ENCODE data around the gene FAM177B. TPM values are rescaled to one million over a fixed set of nuclear protein-coding genes. Genes with fewer than 3 reads are reported as not detected.

Gene FAM177B
- total and polyA plus RNA-seq, 2 donors from 2014 or later, result 1.1 TPM; not detected in 1

DNA sequence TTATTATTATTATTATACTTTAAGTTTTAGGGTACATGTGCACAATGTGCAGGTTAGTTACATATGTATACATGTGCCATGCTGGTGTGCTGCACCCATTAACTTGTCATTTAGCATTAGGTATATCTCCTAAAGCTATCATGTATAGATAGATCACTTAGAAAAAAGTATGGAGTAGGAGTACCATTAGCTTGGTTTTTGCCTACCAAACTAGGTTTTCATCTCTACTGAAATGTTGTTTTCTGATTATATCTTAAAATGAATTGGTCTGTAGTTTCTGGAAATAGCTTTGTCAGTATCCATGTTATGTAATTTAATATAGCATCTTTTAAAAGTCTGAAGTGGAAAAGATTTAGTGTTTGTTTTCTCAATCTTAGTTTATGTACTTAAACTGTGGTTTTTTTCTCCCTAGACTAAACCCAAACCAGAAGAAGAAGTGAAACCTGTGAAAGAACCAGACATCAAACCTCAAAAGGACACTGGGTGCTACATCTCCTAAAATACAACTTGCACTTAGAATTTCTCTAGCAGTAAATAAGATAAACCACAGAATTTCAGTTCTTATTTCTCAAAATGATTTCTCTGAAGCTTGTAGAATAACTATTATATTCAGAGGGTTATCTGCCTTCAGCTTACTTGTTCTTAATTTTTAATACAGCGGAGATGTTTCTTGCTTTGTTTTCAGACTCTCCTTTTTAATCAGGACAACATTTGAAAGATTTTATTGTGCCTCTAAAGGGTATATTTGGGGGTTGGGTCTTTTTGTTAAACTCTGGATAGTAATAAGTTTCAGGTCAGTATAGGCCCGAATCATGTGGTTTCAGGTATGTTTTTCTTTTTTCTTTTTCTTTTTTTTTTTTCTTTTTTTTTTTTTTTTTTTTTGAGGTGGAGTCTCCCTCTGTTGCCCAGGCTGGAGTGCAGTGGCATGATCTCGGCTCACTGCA is 4.5 kb upstream of the FAM177B start:
- H3K9ac ChIP-seq (ENCODE audit: low read length in 3 of 3), result no peak overlapping the region
- H3K9me3 ChIP-seq (ENCODE audit: control insufficient read depth in 2 of 3, insufficient read depth in 1 of 3, low read length in 3 of 3), result no peaks in the 10 kb centered on the region
- H3K4me3 ChIP-seq (ENCODE audit: low read length in 3 of 3), result no peak overlapping the region
- intact Hi-C loops (cut with DNase I), result no loop called here
- FAIRE-seq, result no peak
- no peaks in the 10 kb centered on the region for H3K4me1 ChIP-seq (ENCODE audit: control insufficient read depth in 2 of 3, insufficient read depth in 2 of 3, low read depth in 1 of 3, low read length in 3 of 3)
- no peak overlapping the region for H3K27ac ChIP-seq (ENCODE audit: low read depth in 2 of 2, low read length in 2 of 2)
- TF ChIP-seq, protein P1, sequence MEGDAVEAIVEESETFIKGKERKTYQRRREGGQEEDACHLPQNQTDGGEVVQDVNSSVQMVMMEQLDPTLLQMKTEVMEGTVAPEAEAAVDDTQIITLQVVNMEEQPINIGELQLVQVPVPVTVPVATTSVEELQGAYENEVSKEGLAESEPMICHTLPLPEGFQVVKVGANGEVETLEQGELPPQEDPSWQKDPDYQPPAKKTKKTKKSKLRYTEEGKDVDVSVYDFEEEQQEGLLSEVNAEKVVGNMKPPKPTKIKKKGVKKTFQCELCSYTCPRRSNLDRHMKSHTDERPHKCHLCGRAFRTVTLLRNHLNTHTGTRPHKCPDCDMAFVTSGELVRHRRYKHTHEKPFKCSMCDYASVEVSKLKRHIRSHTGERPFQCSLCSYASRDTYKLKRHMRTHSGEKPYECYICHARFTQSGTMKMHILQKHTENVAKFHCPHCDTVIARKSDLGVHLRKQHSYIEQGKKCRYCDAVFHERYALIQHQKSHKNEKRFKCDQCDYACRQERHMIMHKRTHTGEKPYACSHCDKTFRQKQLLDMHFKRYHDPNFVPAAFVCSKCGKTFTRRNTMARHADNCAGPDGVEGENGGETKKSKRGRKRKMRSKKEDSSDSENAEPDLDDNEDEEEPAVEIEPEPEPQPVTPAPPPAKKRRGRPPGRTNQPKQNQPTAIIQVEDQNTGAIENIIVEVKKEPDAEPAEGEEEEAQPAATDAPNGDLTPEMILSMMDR (IDR thresholded peaks at IDR 0.05; ENCODE audit: borderline replicate concordance, extremely low read depth, insufficient read depth), result no peak
- peaks cover 20 to 57% (median 42%) of the 10 kb centered on the region in 3 donors for H3K36me3 ChIP-seq (ENCODE audit: control insufficient read depth in 2 of 3, insufficient read depth in 3 of 3, low read length in 3 of 3)
- DNase-seq, result no peak
- no peaks in the 10 kb centered on the region for H3K27me3 ChIP-seq (ENCODE audit: control insufficient read depth, insufficient read depth, low read length)

DNA sequence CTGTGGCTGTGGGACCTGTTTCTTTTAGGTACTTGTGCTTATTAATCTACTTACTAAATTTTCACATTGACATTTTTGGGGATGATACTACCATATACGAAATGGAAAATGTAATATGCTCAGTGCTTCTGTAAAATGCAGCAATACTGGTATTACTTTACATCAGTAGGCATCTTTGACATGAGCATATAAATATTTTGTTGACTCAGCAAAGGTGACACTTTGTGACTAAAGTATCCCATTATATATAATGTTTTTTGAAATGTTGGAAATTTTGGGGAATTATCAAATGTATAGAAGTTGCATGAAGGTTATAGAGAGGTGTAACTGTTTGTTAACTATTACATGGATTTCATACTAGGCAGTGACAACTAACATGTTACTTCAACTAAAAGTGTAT is 2.3 kb upstream of the FAM177B start:
- intact Hi-C loops (cut with DNase I), result no loop called here
- no peak overlapping the region for H3K27ac ChIP-seq (ENCODE audit: low read depth in 2 of 2, low read length in 2 of 2)
- H3K27me3 ChIP-seq (ENCODE audit: control insufficient read depth, insufficient read depth, low read length), result no peaks in the 10 kb centered on the region
- no peak for DNase-seq
- no peaks in the 10 kb centered on the region for H3K4me1 ChIP-seq (ENCODE audit: control insufficient read depth in 2 of 3, insufficient read depth in 2 of 3, low read depth in 1 of 3, low read length in 3 of 3)
- no peak for FAIRE-seq
- peaks cover 9 to 39% (median 25%) of the 10 kb centered on the region in 3 donors for H3K36me3 ChIP-seq (ENCODE audit: control insufficient read depth in 2 of 3, insufficient read depth in 3 of 3, low read length in 3 of 3)
- H3K4me3 ChIP-seq (ENCODE audit: low read length in 3 of 3), result no peak overlapping the region
- TF ChIP-seq, protein P1 (IDR thresholded peaks at IDR 0.05; ENCODE audit: borderline replicate concordance, extremely low read depth, insufficient read depth), result no peak
- no peak overlapping the region for H3K9ac ChIP-seq (ENCODE audit: low read length in 3 of 3)
- no peaks in the 10 kb centered on the region for H3K9me3 ChIP-seq (ENCODE audit: control insufficient read depth in 2 of 3, insufficient read depth in 1 of 3, low read length in 3 of 3)

DNA sequence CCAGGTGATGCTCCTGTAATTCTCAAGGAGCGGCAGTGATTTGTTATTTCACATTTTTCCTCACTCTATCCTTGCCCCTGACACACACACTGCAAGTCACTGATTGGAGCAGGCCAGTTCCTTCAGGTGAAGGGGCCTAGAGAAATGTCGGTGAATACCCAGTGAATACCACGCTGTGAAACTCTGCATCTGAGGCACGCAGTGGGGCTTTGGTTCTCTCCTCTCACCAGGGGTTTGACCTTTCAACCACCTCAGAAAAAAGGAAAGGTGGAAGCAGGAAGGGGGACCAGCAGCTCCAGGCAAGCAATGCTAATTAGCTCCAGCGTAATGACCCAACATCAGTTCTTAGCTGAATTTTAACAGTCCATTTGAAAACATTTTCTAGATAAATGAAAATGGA is 532 bp upstream of the FAM177B start:
- no peaks in the 10 kb centered on the region for H3K4me1 ChIP-seq (ENCODE audit: control insufficient read depth in 2 of 3, insufficient read depth in 2 of 3, low read depth in 1 of 3, low read length in 3 of 3)
- H3K9ac ChIP-seq (ENCODE audit: low read length in 3 of 3), result no peak overlapping the region
- no peak overlapping the region for H3K4me3 ChIP-seq (ENCODE audit: low read length in 3 of 3)
- no peaks in the 10 kb centered on the region for H3K9me3 ChIP-seq (ENCODE audit: control insufficient read depth in 2 of 3, insufficient read depth in 1 of 3, low read length in 3 of 3)
- no peaks in the 10 kb centered on the region for H3K27me3 ChIP-seq (ENCODE audit: control insufficient read depth, insufficient read depth, low read length)
- DNase-seq (no peak), FAIRE-seq (no peak)
- TF ChIP-seq, protein P1 (IDR thresholded peaks at IDR 0.05; ENCODE audit: borderline replicate concordance, extremely low read depth, insufficient read depth), result no peak
- no peak overlapping the region for H3K27ac ChIP-seq (ENCODE audit: low read depth in 2 of 2, low read length in 2 of 2)
- intact Hi-C loops (cut with DNase I), result no loop called here
- peaks cover 7 to 24% (median 13%) of the 10 kb centered on the region in 3 donors for H3K36me3 ChIP-seq (ENCODE audit: control insufficient read depth in 2 of 3, insufficient read depth in 3 of 3, low read length in 3 of 3)
